Esophagus squamous epithelium (tissue), 5 donors: ENCODE results near the gene HMCN2. TPM values are rescaled to one million over a fixed set of nuclear protein-coding genes. Genes with fewer than 3 reads are reported as not detected.

ENCODE experiments used
- DNase-seq: peaks from one replicate; lab custom pipeline; 2025; lab: John Stamatoyannopoulos, UW
- H3K27ac ChIP-seq, 4 donors: fragments of 200-600 bp; sonication (generic); one replicate each; pipeline ENCODE4 v1.5.1; 2016 to 2019; ENCODE audit warnings: mild to moderate bottlenecking in 1 of 4
- H3K27me3 ChIP-seq, 4 donors: fragments of 200-600 bp; sonication (generic); 1 replicate in 3 of 4; 2 replicates in 1 of 4; pipeline versions ENCODE4 v1.5.1 to v1.6.0; 2017 to 2021; ENCODE audit warnings: antibody characterized with exemption in 1 of 4
- H3K36me3 ChIP-seq, 3 donors: fragments of 200-600 bp; sonication (generic); one replicate each; pipeline ENCODE4 v1.5.1; 2016 to 2019
- H3K4me1 ChIP-seq, 3 donors: fragments of 200-600 bp; sonication (generic); one replicate each; pipeline ENCODE4 v1.5.1; 2017 to 2019
- H3K4me3 ChIP-seq, 4 donors: fragments of 200-600 bp; sonication (generic); 1 replicate in 3 of 4; 2 replicates in 1 of 4; pipeline ENCODE4 v1.5.1; 2016 to 2019; ENCODE audit warnings: mild to moderate bottlenecking in 2 of 4, moderate library complexity in 1 of 4
- H3K9me3 ChIP-seq, 3 donors: fragments of 200-600 bp; sonication (generic); one replicate each; pipeline ENCODE4 v1.5.1; 2016 to 2019
- CTCF ChIP-seq, 6 experiments: fragments of 450-650 bp in 4 of 6; fragments of 200-600 bp in 2 of 6; sonication (generic) in 2 of 6; IDR thresholded peaks; one replicate each; pipeline ENCODE4 v1.5.1; 2016 to 2019; ENCODE audit warnings: antibody characterized with exemption in 6 of 6, mild to moderate bottlenecking in 4 of 6, moderate library complexity in 4 of 6
- POLR2A ChIP-seq, 4 donors: fragments of 450-650 bp; IDR thresholded peaks; one replicate each; pipeline ENCODE4 v1.6.1; 2017; ENCODE audit warnings: antibody characterized with exemption in 4 of 4, mild to moderate bottlenecking in 4 of 4, moderate library complexity in 3 of 4
- WGBS, 2 donors: methylation state at CpG; one replicate each; pipeline ENCODE4 v1.1.5; 2018; 5-methylcytosine and 5-hydroxymethylcytosine counted together
- intact Hi-C: fragments of 100-400 bp; cut with DNase I; formaldehyde crosslinking; loops from one replicate; pipeline ENCODE4 v1.15.0; 2022
- total RNA-seq, 4 donors: library from RNA; depleted of rRNA; stranded (reverse); fragments of >200 nt; gene quantifications; one replicate each; pipeline ENCODE4 v1.1.0, GENCODE V29; 2016
- donor health status: DM: yes; HTN: yes; CAD: no.

HMCN2 gene
- total RNA-seq, 4 donors from 2014 or later, result 0.53 to 4.8 (median 0.78) TPM

DNA sequence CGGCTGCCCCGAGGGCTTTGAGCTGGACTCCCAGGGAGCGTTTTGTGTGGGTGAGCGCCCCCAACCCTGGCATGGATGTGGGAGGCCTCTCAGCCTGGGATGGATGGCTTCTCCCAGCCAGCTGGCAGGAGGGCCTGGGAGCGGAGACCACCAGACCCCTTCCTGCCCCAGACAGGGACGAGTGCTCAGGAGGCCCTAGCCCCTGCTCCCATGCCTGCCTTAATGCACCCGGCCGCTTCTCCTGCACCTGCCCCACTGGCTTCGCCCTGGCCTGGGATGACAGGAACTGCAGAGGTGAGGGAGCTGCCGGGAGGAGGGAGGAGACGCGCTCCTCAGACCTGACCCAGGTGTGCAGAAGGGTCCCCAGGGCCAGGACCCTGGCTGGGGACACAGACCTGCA, 161.8 kb downstream of the HMCN2 start:
- Histone ChIP-seq H3K4me1 (peaks cover 10 to 42% (median 15%) of the 10 kb centered on the region in 3 donors), H3K9me3 (peaks cover 0 to 16% (median 3%) of the 10 kb centered on the region in 3 donors), H3K27ac (no peak overlapping the region), H3K27me3 (peaks cover 0 to 100% (median 0%) of the 10 kb centered on the region in 4 donors), H3K36me3 (no peaks in the 10 kb centered on the region), H3K4me3 (no peak overlapping the region)
- no peak for DNase-seq
- 20% methylated on average over 2 of the region's 12 CpGs; no CpG with 5 or more reads in 1 of the 2 donors for WGBS, 2 donors
- intact Hi-C loops, result no loop called here
- TF ChIP-seq POLR2A (IDR thresholded peaks at IDR 0.05), result no peak
- no peak for TF ChIP-seq CTCF (IDR thresholded peaks at IDR 0.05)

DNA sequence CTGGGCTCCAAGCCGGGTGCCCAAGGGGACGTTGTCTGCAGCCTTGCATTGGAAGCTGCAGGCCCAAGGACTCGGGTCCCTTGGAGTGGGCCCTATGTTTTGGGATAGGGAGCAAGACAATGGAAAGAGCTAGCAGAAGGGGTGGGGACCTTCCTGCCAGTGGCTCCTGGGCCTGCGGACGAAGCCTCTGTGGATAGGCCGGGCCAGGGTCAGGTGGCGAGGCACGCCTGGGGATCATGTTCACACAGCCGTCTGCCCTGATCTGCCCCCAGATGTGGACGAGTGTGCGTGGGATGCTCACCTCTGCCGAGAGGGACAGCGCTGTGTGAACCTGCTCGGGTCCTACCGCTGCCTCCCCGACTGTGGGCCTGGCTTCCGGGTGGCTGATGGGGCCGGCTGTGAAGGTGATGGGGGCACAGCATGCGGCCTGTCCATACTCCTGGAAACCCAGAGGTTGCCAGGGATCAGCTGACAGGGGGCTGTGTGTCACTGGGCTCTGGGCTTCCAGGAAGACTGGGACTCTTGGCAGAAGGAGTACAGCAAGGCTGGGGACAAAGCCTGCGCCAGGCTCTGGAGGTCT, 162.6 kb downstream of the HMCN2 start:
- intact Hi-C loops, result no loop called here
- Histone ChIP-seq H3K9me3 (peaks cover 0 to 16% (median 3%) of the 10 kb centered on the region in 3 donors), H3K4me1 (peaks cover 14 to 49% (median 24%) of the 10 kb centered on the region in 3 donors), H3K27me3 (peaks cover 0 to 100% (median 0%) of the 10 kb centered on the region in 4 donors), H3K36me3 (no peaks in the 10 kb centered on the region), H3K4me3 (no peak overlapping the region), H3K27ac (no peak overlapping the region)
- no peak for DNase-seq
- WGBS, 2 donors, result 92% methylated on average over 9 of the region's 20 CpGs; no CpG with 5 or more reads in 1 of the 2 donors
- TF ChIP-seq POLR2A (IDR thresholded peaks at IDR 0.05), result no peak

DNA sequence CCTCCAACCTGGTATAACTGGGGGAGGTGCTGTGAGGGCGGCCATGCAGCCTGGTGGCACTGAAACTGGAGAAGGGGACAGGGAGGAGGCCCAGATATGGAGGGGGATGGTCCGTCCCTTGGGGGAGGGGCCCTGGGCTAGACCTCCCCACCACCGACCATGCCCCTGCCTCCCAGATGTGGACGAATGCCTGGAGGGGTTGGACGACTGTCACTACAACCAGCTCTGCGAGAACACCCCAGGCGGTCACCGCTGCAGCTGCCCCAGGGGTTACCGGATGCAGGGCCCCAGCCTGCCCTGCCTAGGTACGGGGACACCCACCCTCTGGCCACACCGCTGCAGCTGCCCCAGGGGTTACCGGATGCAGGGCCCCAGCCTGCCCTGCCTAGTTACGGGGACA, 163.8 kb downstream of the HMCN2 start:
- 93 to 100% methylated on average over 2 to 3 of the region's 13 CpGs for WGBS, 2 donors
- Histone ChIP-seq H3K9me3 (peaks cover 0 to 16% (median 3%) of the 10 kb centered on the region in 3 donors), H3K4me3 (no peak overlapping the region), H3K36me3 (no peaks in the 10 kb centered on the region), H3K4me1 (peaks cover 23 to 54% (median 29%) of the 10 kb centered on the region in 3 donors), H3K27ac (no peak overlapping the region), H3K27me3 (peaks cover 0 to 100% (median 0%) of the 10 kb centered on the region in 4 donors)
- DNase-seq, result no peak
- no peak for TF ChIP-seq POLR2A (IDR thresholded peaks at IDR 0.05)
- no peak for TF ChIP-seq CTCF (IDR thresholded peaks at IDR 0.05)
- intact Hi-C loops, result no loop called here

DNA sequence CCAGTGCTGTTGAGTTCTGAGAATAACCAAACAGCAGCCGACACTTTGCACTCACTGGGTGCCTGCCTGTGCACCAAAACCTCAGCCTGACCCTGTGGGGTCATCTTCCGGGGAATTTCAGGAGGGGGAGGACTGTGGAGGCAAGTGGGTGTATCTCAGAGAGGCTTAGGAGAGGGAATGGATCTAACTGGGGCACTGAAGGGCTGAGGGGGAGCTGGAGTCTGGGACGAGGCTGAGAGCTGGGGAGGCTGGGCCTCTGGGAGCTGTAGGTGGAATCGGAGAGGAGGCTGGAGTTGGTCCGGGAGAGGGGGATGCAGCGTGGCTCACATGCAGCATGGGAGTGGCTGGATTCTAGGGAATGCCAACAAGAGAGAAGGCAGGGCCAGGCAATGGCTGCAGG, 164.3 kb downstream of the HMCN2 start:
- WGBS, 2 donors, result 83 to 95% methylated on average over 3 to 5 of the region's 6 CpGs
- H3K36me3 ChIP-seq, result no peaks in the 10 kb centered on the region
- H3K9me3 ChIP-seq, result peaks cover 0 to 16% (median 3%) of the 10 kb centered on the region in 3 donors
- H3K27ac ChIP-seq, result no peak overlapping the region
- intact Hi-C loops, result no loop called here
- TF ChIP-seq POLR2A (IDR thresholded peaks at IDR 0.05), result no peak
- TF ChIP-seq CTCF (IDR thresholded peaks at IDR 0.05), result no peak
- DNase-seq, result no peak
- peaks cover 0 to 100% (median 0%) of the 10 kb centered on the region in 4 donors for H3K27me3 ChIP-seq
- H3K4me3 ChIP-seq, result no peak overlapping the region
- H3K4me1 ChIP-seq, result peaks cover 23 to 54% (median 29%) of the 10 kb centered on the region in 3 donors

- Histone ChIP-seq H3K36me3 (no peaks in the 10 kb centered on the region), H3K27me3 (peaks cover 0 to 100% (median 0%) of the 10 kb centered on the region in 4 donors), H3K4me1 (peaks cover 23 to 54% (median 29%) of the 10 kb centered on the region in 3 donors), H3K9me3 (peaks cover 0 to 16% (median 3%) of the 10 kb centered on the region in 3 donors), H3K4me3 (no peak overlapping the region), H3K27ac (no peak overlapping the region)
- WGBS, 2 donors, result 91% methylated on average over 9 of the region's 18 CpGs; no CpG with 5 or more reads in 1 of the 2 donors
- DNase-seq, result no peak
- TF ChIP-seq POLR2A (IDR thresholded peaks at IDR 0.05) (no peak), CTCF (IDR thresholded peaks at IDR 0.05) (no peak)
- intact Hi-C loops, result no loop called here
Measured at GRCh38 chr9:130430232-130430631, 164.7 kb downstream of the HMCN2 start.
